Measurements from ENCODE around the gene DNALI1. TPM values are rescaled to one million over a fixed set of nuclear protein-coding genes. Genes with fewer than 3 reads are reported as not detected.

The DNALI1 gene
- total RNA-seq, 1 donor from 2014 or later = 4.7 TPM

DNA sequence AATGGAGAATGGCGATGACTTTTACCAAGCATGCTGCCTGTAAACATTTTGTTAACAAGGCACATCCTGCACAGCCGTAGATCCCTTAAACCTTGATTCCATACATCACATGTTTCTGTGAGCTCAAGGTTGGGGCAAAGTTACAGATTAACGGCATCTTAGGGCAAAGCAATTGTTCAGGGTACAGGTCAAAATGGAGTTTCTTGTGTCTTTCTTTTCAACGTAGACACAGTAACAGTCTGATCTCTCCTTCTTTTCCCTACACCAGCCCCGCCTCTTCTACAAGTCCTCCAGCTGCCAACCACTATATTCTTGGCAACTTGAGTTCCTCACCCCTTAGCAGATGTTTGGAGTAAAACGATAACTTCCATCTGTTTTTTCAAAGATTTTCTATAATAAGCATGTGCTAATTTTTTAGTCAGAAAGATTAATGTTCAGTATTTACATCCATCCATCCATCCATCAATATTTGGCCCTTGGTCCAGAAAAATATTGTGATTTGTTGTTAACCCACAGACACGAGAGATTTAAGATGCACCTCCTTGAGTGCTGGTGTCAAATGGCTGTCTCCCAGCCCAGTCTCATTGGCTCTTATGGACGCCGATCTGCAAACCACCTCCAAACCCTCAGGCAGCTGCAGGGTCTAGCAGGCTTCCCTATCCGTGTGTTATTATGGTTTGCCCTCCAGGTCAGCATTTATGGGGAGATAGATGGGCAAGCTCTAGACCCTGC is 3.8 kb downstream of the DNALI1 start:
- no peak overlapping the region for H3K4me3 ChIP-seq
- DNase-seq (ENCODE audit: extremely low spot score in 2 of 2) = no peak
- H3K27me3 ChIP-seq = no peaks in the 10 kb centered on the region
- intact Hi-C loops (cut with DNase I) = no loop called here
- TF ChIP-seq, protein P1, sequence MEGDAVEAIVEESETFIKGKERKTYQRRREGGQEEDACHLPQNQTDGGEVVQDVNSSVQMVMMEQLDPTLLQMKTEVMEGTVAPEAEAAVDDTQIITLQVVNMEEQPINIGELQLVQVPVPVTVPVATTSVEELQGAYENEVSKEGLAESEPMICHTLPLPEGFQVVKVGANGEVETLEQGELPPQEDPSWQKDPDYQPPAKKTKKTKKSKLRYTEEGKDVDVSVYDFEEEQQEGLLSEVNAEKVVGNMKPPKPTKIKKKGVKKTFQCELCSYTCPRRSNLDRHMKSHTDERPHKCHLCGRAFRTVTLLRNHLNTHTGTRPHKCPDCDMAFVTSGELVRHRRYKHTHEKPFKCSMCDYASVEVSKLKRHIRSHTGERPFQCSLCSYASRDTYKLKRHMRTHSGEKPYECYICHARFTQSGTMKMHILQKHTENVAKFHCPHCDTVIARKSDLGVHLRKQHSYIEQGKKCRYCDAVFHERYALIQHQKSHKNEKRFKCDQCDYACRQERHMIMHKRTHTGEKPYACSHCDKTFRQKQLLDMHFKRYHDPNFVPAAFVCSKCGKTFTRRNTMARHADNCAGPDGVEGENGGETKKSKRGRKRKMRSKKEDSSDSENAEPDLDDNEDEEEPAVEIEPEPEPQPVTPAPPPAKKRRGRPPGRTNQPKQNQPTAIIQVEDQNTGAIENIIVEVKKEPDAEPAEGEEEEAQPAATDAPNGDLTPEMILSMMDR (IDR thresholded peaks at IDR 0.05) = no peak
- TF ChIP-seq POLR2A (IDR thresholded peaks at IDR 0.05) (no peak), POLR2AphosphoS5 (IDR thresholded peaks at IDR 0.05; ENCODE audit: insufficient read depth in 1 of 2, low read depth in 1 of 2) (no peak)
- peaks cover 16% of the 10 kb centered on the region for H3K4me1 ChIP-seq
- no peaks in the 10 kb centered on the region for H3K9me3 ChIP-seq
- H3K36me3 ChIP-seq = peaks cover 0 to 14% of the 10 kb centered on the region in 2 donors
- no peak overlapping the region for H3K27ac ChIP-seq

DNA sequence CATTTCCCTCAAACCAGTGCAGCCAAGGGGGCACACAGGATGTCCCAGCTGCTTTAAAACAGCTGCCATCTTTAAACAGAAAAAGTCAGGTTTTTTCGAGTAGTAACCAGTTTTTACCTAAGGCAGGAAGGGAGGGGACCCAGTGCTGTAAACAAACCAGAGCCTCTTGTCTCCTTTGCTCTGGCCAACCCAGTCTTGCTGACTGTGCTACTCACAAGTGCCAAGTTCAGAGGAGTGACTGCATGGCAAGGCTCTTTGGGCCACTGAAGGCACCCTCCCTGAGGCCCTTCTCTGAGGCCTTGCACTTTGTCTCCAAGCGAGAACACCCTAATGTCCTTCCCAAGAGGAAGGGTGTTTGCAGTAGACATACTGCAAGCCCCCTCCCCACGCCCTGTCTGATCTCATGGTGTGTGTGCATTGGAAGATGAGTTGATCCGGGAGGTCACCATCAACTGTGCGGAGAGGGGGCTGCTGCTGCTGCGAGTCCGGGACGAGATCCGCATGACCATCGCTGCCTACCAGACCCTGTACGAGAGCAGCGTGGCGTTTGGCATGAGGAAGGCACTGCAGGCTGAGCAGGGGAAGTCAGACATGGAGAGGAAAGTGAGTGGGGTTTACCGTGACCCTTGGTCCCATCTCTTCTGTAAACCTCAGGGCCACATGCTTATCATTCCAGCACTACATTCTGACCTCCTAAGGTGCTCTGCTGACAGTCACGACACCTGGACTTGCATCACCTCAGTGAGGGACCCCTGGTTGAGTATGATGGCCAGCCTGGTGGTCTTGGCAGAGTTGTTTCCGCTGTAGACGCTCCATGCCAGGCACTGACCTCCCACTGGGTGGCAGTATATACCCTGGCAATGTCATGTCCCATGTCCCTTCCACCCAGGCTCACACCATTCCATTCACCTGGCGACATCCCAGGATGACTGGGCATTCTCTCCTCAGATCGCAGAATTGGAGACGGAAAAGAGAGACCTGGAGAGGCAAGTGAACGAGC is 4.7 kb downstream of the DNALI1 start:
- no peak overlapping the region for H3K4me3 ChIP-seq
- peaks cover 12% of the 10 kb centered on the region for H3K4me1 ChIP-seq
- no peak for DNase-seq (ENCODE audit: extremely low spot score in 2 of 2)
- TF ChIP-seq POLR2AphosphoS5 (IDR thresholded peaks at IDR 0.05; ENCODE audit: insufficient read depth in 1 of 2, low read depth in 1 of 2) = no peak
- TF ChIP-seq, protein P1 (IDR thresholded peaks at IDR 0.05) = peak in 2 of 3 experiments; percentile 27 to 37
- no peak for TF ChIP-seq POLR2A (IDR thresholded peaks at IDR 0.05)
- no peaks in the 10 kb centered on the region for H3K9me3 ChIP-seq
- no peak overlapping the region for H3K27ac ChIP-seq
- intact Hi-C loops (cut with DNase I) = no loop called here
- no peaks in the 10 kb centered on the region for H3K27me3 ChIP-seq
- peaks cover 0 to 22% of the 10 kb centered on the region in 2 donors for H3K36me3 ChIP-seq

DNA sequence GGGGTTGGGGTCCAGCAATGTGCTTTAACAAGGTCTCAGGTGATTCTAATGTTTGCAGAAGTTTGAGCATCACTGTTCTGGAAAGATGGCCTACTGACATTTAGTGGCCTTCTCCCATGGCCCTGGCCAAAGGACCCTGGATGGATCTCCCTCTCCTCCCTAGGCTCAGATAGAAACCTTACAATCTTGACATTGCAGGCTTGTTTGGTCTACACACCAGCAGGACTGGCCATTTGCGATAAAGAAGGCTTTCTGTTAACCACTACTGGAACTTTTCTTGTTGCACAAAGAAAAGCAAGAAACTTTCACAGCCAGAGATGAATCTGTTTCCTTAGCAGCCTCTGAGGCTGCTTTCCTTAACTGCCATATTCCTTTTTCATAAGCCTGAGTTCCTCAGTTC is 6.2 kb downstream of the DNALI1 start:
- Histone ChIP-seq H3K27ac (no peak overlapping the region), H3K27me3 (no peaks in the 10 kb centered on the region), H3K4me1 (no peaks in the 10 kb centered on the region), H3K9me3 (no peaks in the 10 kb centered on the region), H3K4me3 (no peak overlapping the region), H3K36me3 (peaks cover 0 to 38% of the 10 kb centered on the region in 2 donors)
- intact Hi-C loops (cut with DNase I) = no loop called here
- TF ChIP-seq, protein P1 (IDR thresholded peaks at IDR 0.05) = no peak
- no peak for TF ChIP-seq POLR2A (IDR thresholded peaks at IDR 0.05)
- TF ChIP-seq POLR2AphosphoS5 (IDR thresholded peaks at IDR 0.05; ENCODE audit: insufficient read depth in 1 of 2, low read depth in 1 of 2) = no peak
- no peak for DNase-seq (ENCODE audit: extremely low spot score in 2 of 2)

DNA sequence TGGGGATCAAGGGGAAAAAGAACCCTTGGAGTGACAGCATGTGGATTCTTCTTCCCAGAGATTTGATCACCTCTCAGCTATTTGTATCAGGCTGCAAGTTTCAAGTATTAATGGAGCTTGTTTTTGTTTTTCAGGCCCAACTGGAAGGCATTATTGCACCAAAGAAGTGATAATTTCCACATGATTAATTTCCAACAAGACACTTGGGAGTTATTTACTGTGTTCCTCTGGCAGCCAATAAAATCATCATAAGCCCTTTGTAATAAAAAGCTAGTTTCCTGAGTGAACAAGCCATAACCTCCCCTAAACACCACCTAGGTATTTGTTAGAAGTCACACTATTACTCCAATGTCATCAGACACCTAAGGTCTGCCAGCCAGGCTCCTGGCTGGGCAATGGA is 8.2 kb downstream of the DNALI1 start:
- Histone ChIP-seq H3K27ac (no peak overlapping the region), H3K27me3 (no peaks in the 10 kb centered on the region), H3K4me3 (no peak overlapping the region), H3K9me3 (no peaks in the 10 kb centered on the region), H3K4me1 (no peaks in the 10 kb centered on the region), H3K36me3 (peaks cover 0 to 55% of the 10 kb centered on the region in 2 donors)
- intact Hi-C loops (cut with DNase I) = no loop called here
- TF ChIP-seq, protein P1 (IDR thresholded peaks at IDR 0.05) = no peak
- TF ChIP-seq POLR2AphosphoS5 (IDR thresholded peaks at IDR 0.05; ENCODE audit: insufficient read depth in 1 of 2, low read depth in 1 of 2) = no peak
- TF ChIP-seq POLR2A (IDR thresholded peaks at IDR 0.05) = no peak
- DNase-seq (ENCODE audit: extremely low spot score in 2 of 2) = no peak

Measured in vagina (tissue), 2 donors.